Caco-2 (cell line): ENCODE results near the gene ELAVL3. TPM values are rescaled to one million over a fixed set of nuclear protein-coding genes. Genes with fewer than 3 reads are reported as not detected.
"Not testable (repeated sequence)": the region's sequence is repeated elsewhere in the genome, so short reads cannot be mapped to it uniquely, and the experiment has no call there.

ENCODE experiments used
- BruUV-seq: library from RNA; stranded (reverse); fragments of 400-500 nt; replicated peaks from 2 replicates; lab custom pipeline; 2021; lab: Mats Ljungman, UMichigan
- CTCF ChIA-PET: fragments of 300-600 bp; sonication (Branson Sonifier 250); formaldehyde crosslinking; loops from one replicate; lab custom pipeline; 2022; ENCODE audit warnings: antibody characterized with exemption; lab: Charles Lee
- POLR2A ChIA-PET: fragments of 300-600 bp; sonication (Branson Sonifier 250); formaldehyde crosslinking; loops from one replicate; lab custom pipeline; 2022; ENCODE audit warnings: antibody characterized with exemption; lab: Charles Lee
- DNase-seq, 2 experiments: peaks; one replicate each; pipeline versions ENCODE4 v3.0.0 to v3.0.0-alpha.2; 2020 to 2022
- H3K27me3 ChIP-seq: replicated peaks from 2 replicates; pipeline ENCODE4 v1.6.0; 2011; ENCODE audit warnings: low read length; ENCODE audit not compliant: control insufficient read depth, insufficient read depth
- H3K36me3 ChIP-seq: 2 replicates; pipeline ENCODE4 v1.5.1; 2011; ENCODE audit warnings: low read length; ENCODE audit not compliant: control insufficient read depth, insufficient read depth
- H3K4me1 ChIP-seq: fragments of 250-450 bp; sonication (Bioruptor Pico); 2 replicates; pipeline ENCODE4 v1.5.1; 2020; ENCODE audit warnings: mild to moderate bottlenecking
- H3K4me3 ChIP-seq: 2 replicates; pipeline ENCODE4 v1.5.1; 2011; ENCODE audit warnings: low read depth, mild to moderate bottlenecking, control low read depth, low read length
- H3K9me3 ChIP-seq: fragments of 250-450 bp; sonication (Bioruptor Pico); 2 replicates; pipeline ENCODE4 v1.5.1; 2020; ENCODE audit warnings: mild to moderate bottlenecking, moderate library complexity
- H3K27ac Mint-ChIP-seq: one replicate; pipeline ENCODE4 v1.8.0; 2022; ENCODE audit warnings: mixed read lengths; ENCODE audit not compliant: unreplicated experiment
- H3K27me3 Mint-ChIP-seq: one replicate; pipeline ENCODE4 v1.8.0; 2022; ENCODE audit warnings: mixed read lengths; ENCODE audit not compliant: insufficient read depth, unreplicated experiment
- H3K36me3 Mint-ChIP-seq: one replicate; pipeline ENCODE4 v1.8.0; 2022; ENCODE audit warnings: mild to moderate bottlenecking, mixed read lengths; ENCODE audit not compliant: insufficient read depth, unreplicated experiment
- H3K4me1 Mint-ChIP-seq: one replicate; pipeline ENCODE4 v1.8.0; 2022; ENCODE audit warnings: low read depth, mixed read lengths; ENCODE audit not compliant: unreplicated experiment
- H3K4me3 Mint-ChIP-seq: one replicate; pipeline ENCODE4 v1.8.0; 2022; ENCODE audit warnings: mild to moderate bottlenecking, moderate library complexity, mixed read lengths; ENCODE audit not compliant: unreplicated experiment
- H3K9me3 Mint-ChIP-seq: one replicate; pipeline ENCODE4 v1.8.0; 2022; ENCODE audit warnings: mixed read lengths; ENCODE audit not compliant: unreplicated experiment
- CTCF ChIP-seq, 2 experiments: fragments of 200-600 bp in 1 of 2; IDR thresholded peaks; 1 replicate in 1 of 2; 2 replicates in 1 of 2; pipeline versions ENCODE4 v1.5.1 to v1.8.0; 2011 to 2022; ENCODE audit warnings: antibody characterized with exemption in 1 of 2, control low read depth in 1 of 2, inconsistent platforms in 1 of 2, low read depth in 1 of 2, low read length in 1 of 2, mild to moderate bottlenecking in 1 of 2, moderate library complexity in 1 of 2; ENCODE audit not compliant: insufficient read depth in 1 of 2, severe bottlenecking in 1 of 2, unreplicated experiment in 1 of 2
- intact Hi-C: fragments of 100-400 bp; cut with micrococcal nuclease; formaldehyde crosslinking; loops from one replicate; pipeline ENCODE4 v1.10.0; 2022; ENCODE audit not compliant: unreplicated experiment
- total RNA-seq: library from RNA; stranded (reverse); gene quantifications from 2 replicates; pipeline ENCODE4 v1.2.3, GENCODE V29; 2022

ELAVL3 gene
- total RNA-seq, 1 experiment from 2014 or later = not detected

DNA sequence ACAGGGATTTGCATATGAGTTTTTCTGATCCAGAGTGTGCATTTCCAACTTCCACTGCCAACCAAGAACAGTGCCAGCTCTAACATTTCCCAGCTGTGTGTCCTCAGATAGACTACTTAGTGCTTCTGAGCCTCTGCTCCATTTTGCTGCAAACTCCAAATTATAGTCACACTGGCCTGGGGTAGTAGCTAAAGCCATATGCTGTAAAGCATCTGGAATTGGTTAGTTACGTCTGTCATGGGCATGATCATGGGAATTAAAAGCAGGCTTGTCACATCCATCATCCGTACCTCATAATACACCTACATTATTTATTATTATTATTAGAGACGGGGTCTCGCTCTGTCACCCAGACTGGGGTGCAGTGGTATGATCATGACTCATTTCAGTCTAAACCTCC lies 7.1 kb downstream of the ELAVL3 start:
- no peaks in the 10 kb centered on the region for H3K36me3 ChIP-seq
- Mint-ChIP-seq H3K27me3 (peaks cover 5% of the 10 kb centered on the region), H3K27ac (no peak overlapping the region), H3K9me3 (no peaks in the 10 kb centered on the region), H3K4me3 (no peak overlapping the region), H3K4me1 (no peaks in the 10 kb centered on the region), H3K36me3 (no peaks in the 10 kb centered on the region)
- H3K27me3 ChIP-seq = no peaks in the 10 kb centered on the region
- H3K4me3 ChIP-seq = no peak overlapping the region
- intact Hi-C loops = no loop called here
- POLR2A ChIA-PET = no interaction called here
- DNase-seq = no peak
- CTCF ChIA-PET = interaction anchor here (0.9 kb wide), 1 partner anchor 9 kb away, joined by 3 read pairs; no protein-coding TSS in a partner anchor
- BruUV-seq = no TSS peak
- no peak for TF ChIP-seq CTCF (IDR thresholded peaks at IDR 0.05; ENCODE audit: insufficient read depth in 1 of 2, low read depth in 1 of 2, low read length in 1 of 2, severe bottlenecking in 1 of 2, unreplicated experiment in 1 of 2)
- H3K4me1 ChIP-seq = no peaks in the 10 kb centered on the region
- H3K9me3 ChIP-seq = no peaks in the 10 kb centered on the region

GRCh38 chr19:11468266-11468845 lies 12.5 kb downstream of the ELAVL3 start:
- intact Hi-C loops = not testable (repeated sequence)

GRCh38 chr19:11465600-11465999 lies 15.2 kb downstream of the ELAVL3 start:
- Histone ChIP-seq H3K27me3 (no peaks in the 10 kb centered on the region), H3K36me3 (no peaks in the 10 kb centered on the region), H3K4me1 (no peaks in the 10 kb centered on the region), H3K9me3 (no peaks in the 10 kb centered on the region), H3K4me3 (no peak overlapping the region)
- no peak overlapping the region for H3K27ac Mint-ChIP-seq
- no peak for TF ChIP-seq CTCF (IDR thresholded peaks at IDR 0.05; ENCODE audit: insufficient read depth in 1 of 2, low read depth in 1 of 2, low read length in 1 of 2, severe bottlenecking in 1 of 2, unreplicated experiment in 1 of 2)
- CTCF ChIA-PET = no interaction called here
- intact Hi-C loops = no loop called here
- POLR2A ChIA-PET = no interaction called here
- DNase-seq = no peak
- H3K27me3 Mint-ChIP-seq = no peaks in the 10 kb centered on the region
- H3K9me3 Mint-ChIP-seq = no peaks in the 10 kb centered on the region
- no peak overlapping the region for H3K4me3 Mint-ChIP-seq
- no TSS peak for BruUV-seq
- H3K36me3 Mint-ChIP-seq = no peaks in the 10 kb centered on the region
- no peaks in the 10 kb centered on the region for H3K4me1 Mint-ChIP-seq

More at GRCh38 chr19:11468266-11468845, 12.5 kb downstream of the ELAVL3 start:
- ChIA-PET POLR2A (interaction anchor here (0.6 to 0.7 kb wide), 3 partner anchors 49 to 350 kb away, joined by 4 to 5 read pairs (median 5); partner anchors contain the start of gene RGL3), CTCF (interaction anchor here (1.5 kb wide), 1 partner anchor 87 kb away, joined by 5 read pairs; no protein-coding TSS in a partner anchor)
- not testable (repeated sequence) for H3K27ac Mint-ChIP-seq, H3K36me3 ChIP-seq, H3K36me3 Mint-ChIP-seq, H3K4me3 ChIP-seq, H3K9me3 Mint-ChIP-seq, DNase-seq, H3K9me3 ChIP-seq, H3K27me3 Mint-ChIP-seq, H3K4me1 ChIP-seq, H3K4me1 Mint-ChIP-seq, BruUV-seq, H3K4me3 Mint-ChIP-seq, H3K27me3 ChIP-seq
